Suprapubic skin (tissue), 4 donors: ENCODE data around the gene TULP4. TPM values are rescaled to one million over a fixed set of nuclear protein-coding genes. Genes with fewer than 3 reads are reported as not detected.

Source experiments
- DNase-seq, 2 donors: peaks; one replicate each; pipeline ENCODE4 v3.0.0-alpha.2; 2019; ENCODE audit warnings: low spot score in 2 of 2
- H3K27ac ChIP-seq: fragments of 200-600 bp; sonication (generic); one replicate; pipeline ENCODE4 v1.5.1; 2019
- H3K27me3 ChIP-seq: fragments of 200-600 bp; sonication (generic); one replicate; pipeline ENCODE4 v1.5.1; 2019
- H3K36me3 ChIP-seq: fragments of 200-600 bp; sonication (generic); one replicate; pipeline ENCODE4 v1.5.1; 2019
- H3K4me1 ChIP-seq: fragments of 200-600 bp; sonication (generic); one replicate; pipeline ENCODE4 v1.5.1; 2019
- H3K4me3 ChIP-seq: fragments of 200-600 bp; sonication (generic); one replicate; pipeline ENCODE4 v1.5.1; 2019; ENCODE audit warnings: mild to moderate bottlenecking
- H3K9me3 ChIP-seq: fragments of 200-600 bp; sonication (generic); one replicate; pipeline ENCODE4 v1.5.1; 2019
- EP300 ChIP-seq: sonication (generic); formaldehyde crosslinking; IDR thresholded peaks from one replicate; pipeline ENCODE4 v1.6.1; 2017; ENCODE audit warnings: antibody characterized with exemption
- POLR2A ChIP-seq, 2 donors: fragments of 450-650 bp; IDR thresholded peaks; one replicate each; pipeline ENCODE4 v1.6.1; 2017; ENCODE audit warnings: antibody characterized with exemption in 2 of 2, mild to moderate bottlenecking in 2 of 2, moderate library complexity in 2 of 2
- POLR2AphosphoS5 ChIP-seq, 3 donors: sonication (generic); formaldehyde crosslinking; IDR thresholded peaks; one replicate each; pipeline ENCODE4 v1.6.1; 2017; ENCODE audit warnings: antibody characterized with exemption in 3 of 3
- WGBS: methylation state at CpG from one replicate; pipeline ENCODE4 v1.1.5; 2018; 5-methylcytosine and 5-hydroxymethylcytosine counted together
- total RNA-seq, 4 donors: library from RNA; depleted of rRNA; stranded (reverse); fragments of >200 nt; gene quantifications; one replicate each; pipeline ENCODE4 v1.1.0, GENCODE V29; 2016
- TF ChIP-seq, protein P1 (sequence below), 2 donors: fragments of 200-600 bp in 1 of 2; fragments of 450-650 bp in 1 of 2; sonication (generic) in 1 of 2; IDR thresholded peaks; one replicate each; pipeline ENCODE4 v1.5.1; 2016 to 2019; ENCODE audit warnings: antibody characterized with exemption in 2 of 2, mild to moderate bottlenecking in 1 of 2, moderate library complexity in 1 of 2

Gene TULP4
- total RNA-seq, 4 donors from 2014 or later, result 123 to 156 (median 132) TPM

DNA sequence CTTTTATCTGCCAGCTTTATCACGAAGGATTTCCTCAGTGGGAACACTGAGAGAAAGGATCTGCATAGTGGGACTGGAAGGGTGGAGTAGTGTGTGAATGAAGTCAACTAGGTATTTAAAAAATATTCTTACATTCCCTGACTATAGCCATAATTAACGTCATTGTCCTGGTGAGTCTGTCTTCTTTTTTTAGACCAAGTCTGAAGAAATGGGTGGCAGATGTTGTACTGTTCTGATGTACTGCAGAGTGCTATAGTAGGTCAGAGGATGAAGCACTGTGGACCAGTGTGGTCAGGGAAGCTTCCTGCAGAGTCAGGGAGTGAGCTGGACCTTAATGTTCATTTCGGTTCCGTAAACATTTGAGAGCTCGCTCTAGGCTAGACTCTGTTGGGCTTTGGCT lies 11.9 kb downstream of the TULP4 start:
- no peaks in the 10 kb centered on the region for H3K36me3 ChIP-seq
- WGBS, result 79% methylated on average over 5 of the region's 5 CpGs

DNA sequence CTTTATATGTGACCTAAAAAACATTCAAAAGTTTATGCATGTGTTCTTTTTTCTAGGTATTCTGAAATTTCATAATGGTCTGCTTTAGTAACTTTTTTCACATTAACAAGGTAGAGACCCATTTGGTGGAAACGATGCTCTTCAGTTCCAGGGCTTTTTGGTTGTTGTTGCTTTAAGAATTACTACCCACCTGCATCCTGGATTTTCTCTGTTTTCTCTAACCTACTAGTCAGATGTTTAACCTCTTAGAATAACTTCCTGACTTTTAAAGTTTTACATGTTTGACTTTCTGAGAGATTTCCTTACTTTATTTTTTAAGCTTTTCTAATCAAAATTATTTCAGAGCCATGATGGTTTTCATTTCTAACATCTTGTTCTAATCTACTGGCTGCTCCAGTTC lies 14.9 kb downstream of the TULP4 start:
- DNase-seq, result no peak
- WGBS, result 74% methylated on average over 1 of the region's 1 CpG

More for the DNA sequence above, 11.9 kb downstream of the TULP4 start:
- Histone ChIP-seq H3K4me3 (no peak overlapping the region), H3K4me1 (peaks cover 38% of the 10 kb centered on the region), H3K27ac (no peak overlapping the region), H3K27me3 (no peaks in the 10 kb centered on the region), H3K9me3 (no peaks in the 10 kb centered on the region)
- no peak for DNase-seq
- TF ChIP-seq POLR2A (IDR thresholded peaks at IDR 0.05) (no peak), POLR2AphosphoS5 (IDR thresholded peaks at IDR 0.05) (no peak), EP300 (no peak)
- TF ChIP-seq, protein P1, sequence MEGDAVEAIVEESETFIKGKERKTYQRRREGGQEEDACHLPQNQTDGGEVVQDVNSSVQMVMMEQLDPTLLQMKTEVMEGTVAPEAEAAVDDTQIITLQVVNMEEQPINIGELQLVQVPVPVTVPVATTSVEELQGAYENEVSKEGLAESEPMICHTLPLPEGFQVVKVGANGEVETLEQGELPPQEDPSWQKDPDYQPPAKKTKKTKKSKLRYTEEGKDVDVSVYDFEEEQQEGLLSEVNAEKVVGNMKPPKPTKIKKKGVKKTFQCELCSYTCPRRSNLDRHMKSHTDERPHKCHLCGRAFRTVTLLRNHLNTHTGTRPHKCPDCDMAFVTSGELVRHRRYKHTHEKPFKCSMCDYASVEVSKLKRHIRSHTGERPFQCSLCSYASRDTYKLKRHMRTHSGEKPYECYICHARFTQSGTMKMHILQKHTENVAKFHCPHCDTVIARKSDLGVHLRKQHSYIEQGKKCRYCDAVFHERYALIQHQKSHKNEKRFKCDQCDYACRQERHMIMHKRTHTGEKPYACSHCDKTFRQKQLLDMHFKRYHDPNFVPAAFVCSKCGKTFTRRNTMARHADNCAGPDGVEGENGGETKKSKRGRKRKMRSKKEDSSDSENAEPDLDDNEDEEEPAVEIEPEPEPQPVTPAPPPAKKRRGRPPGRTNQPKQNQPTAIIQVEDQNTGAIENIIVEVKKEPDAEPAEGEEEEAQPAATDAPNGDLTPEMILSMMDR (IDR thresholded peaks at IDR 0.05), result no peak

DNA sequence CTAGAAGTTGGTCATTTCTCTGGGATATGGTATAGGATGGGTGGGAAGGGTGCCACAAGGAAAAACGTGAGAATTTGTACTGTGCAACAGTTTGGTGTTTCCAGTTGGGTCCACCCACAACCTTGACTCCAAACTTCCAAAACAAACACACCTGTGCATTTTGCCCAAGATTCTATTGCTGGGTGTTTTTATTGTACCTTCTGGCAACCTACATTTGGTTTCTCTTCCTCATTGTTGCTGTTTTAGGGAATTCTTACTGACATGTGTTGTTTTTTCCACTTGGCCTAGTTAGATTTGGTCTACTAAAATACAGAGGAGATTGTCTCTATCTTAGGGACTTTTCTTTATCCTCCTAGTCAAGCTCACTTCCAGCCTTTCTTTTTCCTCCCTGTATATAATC lies 16.7 kb downstream of the TULP4 start:
- Histone ChIP-seq H3K9me3 (peaks cover 4% of the 10 kb centered on the region), H3K36me3 (no peaks in the 10 kb centered on the region), H3K27ac (no peak overlapping the region), H3K4me3 (no peak overlapping the region), H3K27me3 (no peaks in the 10 kb centered on the region), H3K4me1 (peaks cover 12% of the 10 kb centered on the region)
- DNase-seq, result no peak
- 0% methylated on average over 1 of the region's 1 CpG for WGBS
- TF ChIP-seq POLR2AphosphoS5 (IDR thresholded peaks at IDR 0.05) (no peak), POLR2A (IDR thresholded peaks at IDR 0.05) (no peak), EP300 (no peak)
- TF ChIP-seq, protein P1 (IDR thresholded peaks at IDR 0.05), result no peak

More for the DNA sequence above, 14.9 kb downstream of the TULP4 start:
- H3K27me3 ChIP-seq, result no peaks in the 10 kb centered on the region
- no peak overlapping the region for H3K27ac ChIP-seq
- H3K4me3 ChIP-seq, result no peak overlapping the region
- TF ChIP-seq POLR2AphosphoS5 (IDR thresholded peaks at IDR 0.05) (no peak), EP300 (no peak), POLR2A (IDR thresholded peaks at IDR 0.05) (no peak)
- TF ChIP-seq, protein P1 (IDR thresholded peaks at IDR 0.05), result no peak
- peaks cover 27% of the 10 kb centered on the region for H3K4me1 ChIP-seq
- no peaks in the 10 kb centered on the region for H3K9me3 ChIP-seq
- H3K36me3 ChIP-seq, result no peaks in the 10 kb centered on the region

DNA sequence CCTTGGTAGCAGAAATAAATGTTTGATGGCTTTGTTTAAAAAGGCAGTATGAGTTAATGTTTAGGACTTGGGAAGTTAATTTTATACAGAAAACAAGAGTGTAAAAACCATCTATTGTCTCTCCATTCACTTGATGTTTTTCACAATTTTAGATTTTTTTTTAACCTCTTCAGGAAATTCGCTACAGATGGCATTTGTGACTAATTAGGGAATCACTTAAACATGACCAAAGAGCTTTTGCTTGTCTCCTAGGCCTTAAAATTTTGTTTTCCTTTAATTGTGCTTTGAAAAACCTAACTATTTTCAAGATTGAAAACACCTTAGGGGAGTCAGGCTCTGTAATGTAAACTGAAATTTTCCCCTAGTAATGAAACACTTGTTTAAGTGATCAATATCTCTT lies 17.3 kb downstream of the TULP4 start:
- TF ChIP-seq POLR2AphosphoS5 (IDR thresholded peaks at IDR 0.05), result no peak
- TF ChIP-seq POLR2A (IDR thresholded peaks at IDR 0.05), result no peak
- no peak for TF ChIP-seq EP300
- TF ChIP-seq, protein P1 (IDR thresholded peaks at IDR 0.05), result no peak
- peaks cover 4% of the 10 kb centered on the region for H3K9me3 ChIP-seq
- WGBS, result 81% methylated on average over 1 of the region's 1 CpG
- H3K27me3 ChIP-seq, result no peaks in the 10 kb centered on the region
- no peak for DNase-seq
- H3K27ac ChIP-seq, result no peak overlapping the region
- no peak overlapping the region for H3K4me3 ChIP-seq
- peaks cover 10% of the 10 kb centered on the region for H3K4me1 ChIP-seq
- H3K36me3 ChIP-seq, result no peaks in the 10 kb centered on the region

DNA sequence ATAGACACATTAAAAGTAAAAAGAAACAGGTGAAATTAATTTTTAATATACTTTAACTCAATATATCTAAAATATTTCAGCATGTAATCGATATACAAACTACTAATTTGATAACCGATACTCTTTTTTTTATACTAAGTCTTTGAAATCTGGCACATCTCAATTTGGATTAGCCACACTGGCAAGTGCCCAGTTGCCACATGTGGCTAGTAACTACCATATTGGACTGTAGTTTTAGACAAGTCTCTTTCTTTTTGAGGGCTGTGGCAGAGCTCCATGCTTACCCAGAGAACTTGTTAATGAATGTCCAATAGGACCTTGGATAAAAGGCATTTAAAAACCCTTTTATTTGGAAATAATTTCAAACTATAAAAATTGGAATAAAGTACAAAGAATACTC lies 17.8 kb downstream of the TULP4 start:
- Histone ChIP-seq H3K4me3 (no peak overlapping the region), H3K27me3 (no peaks in the 10 kb centered on the region), H3K27ac (no peak overlapping the region), H3K9me3 (peaks cover 4% of the 10 kb centered on the region), H3K36me3 (no peaks in the 10 kb centered on the region), H3K4me1 (peaks cover 10% of the 10 kb centered on the region)
- WGBS, result 47% methylated on average over 2 of the region's 2 CpGs
- TF ChIP-seq POLR2AphosphoS5 (IDR thresholded peaks at IDR 0.05) (no peak), EP300 (no peak), POLR2A (IDR thresholded peaks at IDR 0.05) (no peak)
- TF ChIP-seq, protein P1 (IDR thresholded peaks at IDR 0.05), result no peak
- DNase-seq, result no peak
